PFSK-1 (cell line): ENCODE data around the gene HPGDS.

ENCODE experiments used
- FOXP2 ChIP-seq: optimal IDR thresholded peaks from 2 replicates; pipeline ENCODE3; 2011; ENCODE audit warnings: borderline replicate concordance, control low read depth, inconsistent platforms; ENCODE audit not compliant: insufficient read depth; ENCODE audit errors: extremely low read length, extremely low read depth
- POLR2AphosphoS5 ChIP-seq: IDR thresholded peaks from 2 replicates; pipeline ENCODE4 v1.6.1; 2012; ENCODE audit warnings: low read depth, mild to moderate bottlenecking, control low read depth, low read length, moderate library complexity
- TAF1 ChIP-seq: IDR thresholded peaks from 2 replicates; pipeline ENCODE4 v1.6.1; 2012; ENCODE audit warnings: low read length, control low read depth, borderline replicate concordance; ENCODE audit not compliant: insufficient read depth
- TF ChIP-seq, protein P1 (sequence below), 2 experiments: IDR thresholded peaks; 2 replicates each; pipeline versions ENCODE4 v1.6.1 to v1.8.0; 2011 to 2012; ENCODE audit warnings: low read depth in 2 of 2, low read length in 2 of 2, control low read depth in 1 of 2, inconsistent platforms in 1 of 2, mild to moderate bottlenecking in 1 of 2, moderate library complexity in 1 of 2; ENCODE audit not compliant: insufficient read depth in 1 of 2

- no peak for TF ChIP-seq FOXP2
- TF ChIP-seq, protein P1, sequence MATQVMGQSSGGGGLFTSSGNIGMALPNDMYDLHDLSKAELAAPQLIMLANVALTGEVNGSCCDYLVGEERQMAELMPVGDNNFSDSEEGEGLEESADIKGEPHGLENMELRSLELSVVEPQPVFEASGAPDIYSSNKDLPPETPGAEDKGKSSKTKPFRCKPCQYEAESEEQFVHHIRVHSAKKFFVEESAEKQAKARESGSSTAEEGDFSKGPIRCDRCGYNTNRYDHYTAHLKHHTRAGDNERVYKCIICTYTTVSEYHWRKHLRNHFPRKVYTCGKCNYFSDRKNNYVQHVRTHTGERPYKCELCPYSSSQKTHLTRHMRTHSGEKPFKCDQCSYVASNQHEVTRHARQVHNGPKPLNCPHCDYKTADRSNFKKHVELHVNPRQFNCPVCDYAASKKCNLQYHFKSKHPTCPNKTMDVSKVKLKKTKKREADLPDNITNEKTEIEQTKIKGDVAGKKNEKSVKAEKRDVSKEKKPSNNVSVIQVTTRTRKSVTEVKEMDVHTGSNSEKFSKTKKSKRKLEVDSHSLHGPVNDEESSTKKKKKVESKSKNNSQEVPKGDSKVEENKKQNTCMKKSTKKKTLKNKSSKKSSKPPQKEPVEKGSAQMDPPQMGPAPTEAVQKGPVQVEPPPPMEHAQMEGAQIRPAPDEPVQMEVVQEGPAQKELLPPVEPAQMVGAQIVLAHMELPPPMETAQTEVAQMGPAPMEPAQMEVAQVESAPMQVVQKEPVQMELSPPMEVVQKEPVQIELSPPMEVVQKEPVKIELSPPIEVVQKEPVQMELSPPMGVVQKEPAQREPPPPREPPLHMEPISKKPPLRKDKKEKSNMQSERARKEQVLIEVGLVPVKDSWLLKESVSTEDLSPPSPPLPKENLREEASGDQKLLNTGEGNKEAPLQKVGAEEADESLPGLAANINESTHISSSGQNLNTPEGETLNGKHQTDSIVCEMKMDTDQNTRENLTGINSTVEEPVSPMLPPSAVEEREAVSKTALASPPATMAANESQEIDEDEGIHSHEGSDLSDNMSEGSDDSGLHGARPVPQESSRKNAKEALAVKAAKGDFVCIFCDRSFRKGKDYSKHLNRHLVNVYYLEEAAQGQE (IDR thresholded peaks at IDR 0.05; ENCODE audit: insufficient read depth in 1 of 2, low read depth in 2 of 2, low read length in 2 of 2): no peak
- TF ChIP-seq POLR2AphosphoS5: no peak
- TF ChIP-seq TAF1: no peak
Observed at GRCh38 chr4:94302191-94302590, 40.4 kb downstream of the HPGDS start.
